GM12873 (cell line): Measurements from ENCODE around the gene TFDP3.

ENCODE experiments used
- CTCF ChIP-seq: IDR thresholded peaks from 2 replicates; pipeline ENCODE4 v1.5.1; 2012; ENCODE audit warnings: low read depth, mild to moderate bottlenecking, moderate library complexity, low read length, control low read depth; ENCODE audit not compliant: insufficient read depth; ENCODE audit errors: missing control alignments

TFDP3 gene

GRCh38 chrX:133249266-133250058 is 31.3 kb upstream of the TFDP3 start:
- TF ChIP-seq CTCF = no peak

GRCh38 chrX:133248177-133248576 is 30.0 kb upstream of the TFDP3 start:
- TF ChIP-seq CTCF = no peak

GRCh38 chrX:133246921-133247320 is 28.8 kb upstream of the TFDP3 start:
- TF ChIP-seq CTCF = no peak

- no peak for TF ChIP-seq CTCF
These were observed 17.7 kb upstream of the TFDP3 start for GRCh38 chrX:133235830-133236229.

GRCh38 chrX:133232331-133232730 is 14.2 kb upstream of the TFDP3 start:
- TF ChIP-seq CTCF = no peak

- no peak for TF ChIP-seq CTCF
These were observed 11.2 kb upstream of the TFDP3 start for GRCh38 chrX:133229361-133229760.

- TF ChIP-seq CTCF = peak; percentile 25
These were observed 2.4 kb downstream of the TFDP3 start for GRCh38 chrX:133215747-133216146.
